AG09319 (cell line): ENCODE results near the gene PARP15.

Experiments
- DNase-seq: peaks from one replicate; pipeline ENCODE4 v3.0.0-alpha.2; 2010; ENCODE audit warnings: low read depth; ENCODE audit errors: extremely low read depth
- TF ChIP-seq, protein P1 (sequence below): IDR thresholded peaks from 2 replicates; pipeline ENCODE4 v1.5.1; 2011; ENCODE audit warnings: low read depth, mild to moderate bottlenecking, inconsistent platforms, low read length, moderate library complexity

Gene PARP15

DNA sequence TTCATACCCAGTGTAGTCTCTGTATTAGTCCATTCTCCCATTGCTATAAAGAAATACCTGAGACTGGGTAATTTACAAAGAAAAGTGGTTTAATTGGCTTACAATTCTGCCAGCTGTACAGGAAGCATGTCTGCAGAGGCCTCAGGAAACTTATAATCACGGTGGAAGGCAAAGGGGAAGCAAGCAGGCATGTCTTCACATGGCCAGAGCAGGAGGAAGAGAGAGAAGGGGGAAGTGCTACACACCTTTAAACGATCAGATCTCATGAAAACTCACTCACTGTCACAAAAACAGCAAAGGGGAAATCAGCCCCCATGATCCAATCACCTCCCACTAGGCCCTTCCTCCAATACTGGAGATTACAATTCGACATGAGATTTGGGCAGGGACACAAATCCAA, 96.9 kb downstream of the PARP15 start:
- TF ChIP-seq, protein P1, sequence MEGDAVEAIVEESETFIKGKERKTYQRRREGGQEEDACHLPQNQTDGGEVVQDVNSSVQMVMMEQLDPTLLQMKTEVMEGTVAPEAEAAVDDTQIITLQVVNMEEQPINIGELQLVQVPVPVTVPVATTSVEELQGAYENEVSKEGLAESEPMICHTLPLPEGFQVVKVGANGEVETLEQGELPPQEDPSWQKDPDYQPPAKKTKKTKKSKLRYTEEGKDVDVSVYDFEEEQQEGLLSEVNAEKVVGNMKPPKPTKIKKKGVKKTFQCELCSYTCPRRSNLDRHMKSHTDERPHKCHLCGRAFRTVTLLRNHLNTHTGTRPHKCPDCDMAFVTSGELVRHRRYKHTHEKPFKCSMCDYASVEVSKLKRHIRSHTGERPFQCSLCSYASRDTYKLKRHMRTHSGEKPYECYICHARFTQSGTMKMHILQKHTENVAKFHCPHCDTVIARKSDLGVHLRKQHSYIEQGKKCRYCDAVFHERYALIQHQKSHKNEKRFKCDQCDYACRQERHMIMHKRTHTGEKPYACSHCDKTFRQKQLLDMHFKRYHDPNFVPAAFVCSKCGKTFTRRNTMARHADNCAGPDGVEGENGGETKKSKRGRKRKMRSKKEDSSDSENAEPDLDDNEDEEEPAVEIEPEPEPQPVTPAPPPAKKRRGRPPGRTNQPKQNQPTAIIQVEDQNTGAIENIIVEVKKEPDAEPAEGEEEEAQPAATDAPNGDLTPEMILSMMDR: no peak
- no peak for DNase-seq

DNA sequence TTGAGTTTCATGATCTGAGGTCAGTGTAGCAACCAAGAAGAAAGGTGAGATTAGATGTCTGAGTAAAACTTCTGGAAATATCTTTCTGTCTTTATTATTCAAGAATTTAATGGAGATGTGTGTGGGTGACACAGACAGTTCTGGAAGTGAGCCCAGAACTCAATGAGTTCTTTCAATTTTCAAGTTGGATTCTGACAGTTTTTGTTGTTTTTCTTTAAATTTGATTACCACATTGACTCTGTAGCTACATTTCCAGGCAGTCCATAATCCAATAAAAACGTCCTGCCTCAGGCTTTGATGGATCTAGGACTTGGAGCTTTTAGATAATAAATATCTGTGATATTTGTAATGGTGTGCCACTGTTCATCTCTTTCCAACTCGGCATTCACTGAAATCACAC, 99.3 kb downstream of the PARP15 start:
- TF ChIP-seq, protein P1: no peak
- DNase-seq: no peak

DNA sequence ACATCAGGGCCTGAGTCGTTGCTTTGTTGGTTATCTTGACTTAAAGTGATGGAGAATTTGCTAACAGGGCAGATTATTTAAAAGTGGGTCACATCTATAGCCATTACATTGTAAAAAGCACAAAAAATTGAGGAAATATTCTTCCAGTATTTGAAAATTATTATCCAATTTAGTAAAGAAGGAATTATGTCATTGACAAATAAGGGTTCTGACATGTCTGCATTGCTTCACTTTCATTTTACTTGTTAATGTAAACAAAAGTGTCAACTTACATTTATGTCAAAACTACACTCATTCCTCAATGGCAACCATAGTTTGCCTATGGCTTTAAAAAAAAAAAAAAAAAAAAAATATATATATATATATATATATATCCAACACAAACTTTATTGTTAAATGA, 99.8 kb downstream of the PARP15 start:
- TF ChIP-seq, protein P1: no peak
- DNase-seq: no peak

DNA sequence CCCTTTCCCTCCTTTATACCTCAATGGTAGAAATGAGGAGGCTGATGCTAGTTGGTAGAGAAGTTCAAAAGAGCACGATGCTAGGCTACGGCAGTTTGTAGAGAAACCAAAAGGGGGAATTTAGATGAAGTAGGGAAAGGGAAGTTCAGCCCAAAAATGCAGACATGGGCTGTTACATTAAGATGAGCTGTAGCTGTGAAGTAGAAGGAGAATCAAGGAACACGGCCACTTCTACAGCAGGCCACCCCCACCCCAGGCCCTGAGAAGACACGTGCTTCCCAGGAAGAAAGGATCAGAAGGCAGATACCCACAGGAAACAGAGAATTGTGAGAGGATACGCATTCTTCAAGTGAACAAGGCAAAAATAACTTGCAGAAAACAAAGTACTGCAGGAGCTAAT, 101.1 kb downstream of the PARP15 start:
- TF ChIP-seq, protein P1: no peak

DNA sequence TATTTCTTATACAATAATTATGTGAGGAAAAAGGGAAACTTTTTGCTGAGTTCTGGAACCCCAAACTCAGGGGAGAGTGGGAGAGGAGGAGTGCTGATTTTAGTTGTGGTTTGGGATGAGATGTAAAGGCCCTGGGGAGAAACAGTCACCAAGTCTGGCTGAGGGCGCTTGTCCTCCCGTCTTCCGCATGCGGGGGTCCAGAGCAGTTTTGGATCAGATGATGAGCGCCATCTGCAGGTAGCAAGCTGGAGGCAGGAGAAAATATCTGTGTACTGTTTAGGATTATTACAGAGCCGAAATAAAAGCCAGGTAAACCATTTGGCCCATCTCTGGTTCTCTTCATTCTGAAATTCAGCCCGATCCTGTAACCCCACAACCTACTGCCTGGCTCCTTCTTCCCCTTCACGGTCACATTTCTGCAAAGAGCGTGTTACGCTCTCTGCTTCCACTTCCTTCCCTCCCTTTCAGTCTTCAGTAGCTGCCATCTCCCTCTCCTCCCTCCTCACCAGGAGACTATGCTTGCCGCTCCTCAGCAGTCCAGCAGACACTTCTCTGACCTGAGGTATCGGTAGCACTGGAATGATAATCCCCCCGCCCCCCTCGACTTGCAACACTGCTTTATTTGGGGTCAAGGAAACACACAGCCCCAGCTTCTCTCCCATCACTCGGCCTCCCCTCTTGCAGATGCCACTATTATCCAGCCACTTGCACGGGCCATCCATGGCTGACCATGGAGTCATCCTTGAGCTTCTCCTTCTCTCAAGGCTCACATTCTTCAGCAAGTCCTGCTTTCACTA, 101.8 kb downstream of the PARP15 start:
- DNase-seq: peak; percentile 52
- TF ChIP-seq, protein P1: peak; percentile 82

More for the DNA sequence above, 101.1 kb downstream of the PARP15 start:
- no peak for DNase-seq

DNA sequence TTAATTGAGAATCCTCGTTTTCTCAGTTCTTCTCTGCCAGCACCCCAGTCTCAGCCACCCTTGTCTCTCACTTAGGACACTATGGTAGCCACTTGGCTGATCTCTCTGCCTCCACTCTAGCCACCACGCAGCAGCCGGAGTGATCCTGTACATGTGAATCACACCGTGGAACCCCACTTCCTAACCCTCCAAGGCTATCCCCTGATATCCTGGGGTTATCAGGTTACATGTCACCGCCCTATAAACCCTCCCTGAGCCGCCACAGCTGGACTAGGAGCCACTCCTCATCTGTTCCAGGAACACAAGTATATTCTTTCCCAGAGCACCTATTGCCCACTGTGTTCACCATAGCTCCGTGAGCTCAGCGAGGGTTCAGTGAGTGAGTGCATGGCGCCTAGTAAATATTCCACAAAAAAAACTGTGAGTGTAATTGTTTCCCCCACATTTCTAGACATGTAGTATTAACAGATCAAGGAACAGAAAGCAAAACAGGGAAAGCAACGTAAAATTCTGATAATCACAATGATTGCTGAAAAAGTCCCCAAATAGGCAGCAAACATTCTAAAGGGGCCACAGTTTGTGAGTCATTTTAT, 102.5 kb downstream of the PARP15 start:
- TF ChIP-seq, protein P1: no peak
- no peak for DNase-seq
